GM23338 (cell line): ENCODE data around the gene EFTUD2. TPM values are rescaled to one million over a fixed set of nuclear protein-coding genes. Genes with fewer than 3 reads are reported as not detected.

Experiments used
- ATAC-seq: fragments of 200-7000 bp; cut with Tn5 transposase; 3 replicates; pipeline ENCODE4 v1.9.1; 2020
- DNase-seq: peaks from one replicate; pipeline ENCODE4 v3.0.0-alpha.2; 2015; ENCODE audit warnings: low spot score
- H2AFZ ChIP-seq: fragments of 200-600 bp; sonication (generic); 2 replicates; pipeline ENCODE4 v1.8.0; 2016; ENCODE audit warnings: antibody characterized with exemption, mild to moderate bottlenecking, moderate library complexity
- H3F3A ChIP-seq: fragments of 200-600 bp; sonication (generic); replicated peaks from 2 replicates; pipeline ENCODE4 v1.8.0; 2017; ENCODE audit warnings: antibody characterized with exemption, mixed run types, low read depth
- H3K27ac ChIP-seq: fragments of 200-600 bp; sonication (generic); 2 replicates; pipeline ENCODE4 v1.6.1; 2016; ENCODE audit warnings: low read depth
- H3K27me3 ChIP-seq: fragments of 200-600 bp; sonication (generic); 2 replicates; pipeline ENCODE4 v1.8.0; 2016; ENCODE audit warnings: mild to moderate bottlenecking, mixed run types, moderate library complexity; ENCODE audit not compliant: insufficient read depth
- H3K36me3 ChIP-seq: fragments of 200-600 bp; sonication (generic); 2 replicates; pipeline ENCODE4 v1.8.0; 2016; ENCODE audit warnings: mild to moderate bottlenecking; ENCODE audit not compliant: insufficient read depth
- H3K4me1 ChIP-seq: fragments of 200-600 bp; sonication (generic); 2 replicates; pipeline ENCODE4 v1.8.0; 2016; ENCODE audit warnings: mild to moderate bottlenecking, moderate library complexity; ENCODE audit not compliant: insufficient read depth
- H3K4me2 ChIP-seq: fragments of 200-600 bp; sonication (generic); 2 replicates; pipeline ENCODE4 v1.7.1; 2017; ENCODE audit warnings: mixed run types
- H3K4me3 ChIP-seq: fragments of 200-600 bp; sonication (generic); 2 replicates; pipeline ENCODE4 v1.6.1; 2016; ENCODE audit warnings: mixed run types
- H3K79me2 ChIP-seq: fragments of 200-600 bp; sonication (generic); replicated peaks from 2 replicates; pipeline ENCODE4 v1.8.0; 2017; ENCODE audit warnings: mild to moderate bottlenecking; ENCODE audit not compliant: insufficient read depth
- H3K9me2 ChIP-seq: fragments of 200-600 bp; sonication (generic); 2 replicates; pipeline ENCODE4 v1.8.0; 2017; ENCODE audit not compliant: insufficient read depth
- H4K20me1 ChIP-seq: fragments of 200-600 bp; sonication (generic); replicated peaks from 2 replicates; pipeline ENCODE4 v1.8.0; 2017; ENCODE audit warnings: mild to moderate bottlenecking; ENCODE audit not compliant: insufficient read depth
- H3K27ac Mint-ChIP-seq: 2 replicates; pipeline ENCODE4 v1.8.0; 2020; ENCODE audit warnings: inconsistent platforms, mild to moderate bottlenecking, moderate library complexity, mixed read lengths
- H3K27me3 Mint-ChIP-seq: 3 replicates; pipeline ENCODE4 v1.8.0; 2022; ENCODE audit warnings: low read depth, mild to moderate bottlenecking, moderate library complexity, mixed read lengths, inconsistent platforms; ENCODE audit not compliant: insufficient read depth, poor library complexity
- H3K36me3 Mint-ChIP-seq: 3 replicates; pipeline ENCODE4 v1.8.0; 2021; ENCODE audit warnings: low read depth, mild to moderate bottlenecking, inconsistent platforms, moderate library complexity, mixed read lengths
- H3K4me1 Mint-ChIP-seq: 3 replicates; pipeline ENCODE4 v1.8.0; 2020; ENCODE audit warnings: mild to moderate bottlenecking, inconsistent platforms, mixed read lengths
- H3K4me3 Mint-ChIP-seq: 3 replicates; pipeline ENCODE4 v1.8.0; 2021; ENCODE audit warnings: moderate library complexity, mild to moderate bottlenecking, inconsistent platforms, mixed read lengths
- H3K9me3 Mint-ChIP-seq: 3 replicates; pipeline ENCODE4 v1.8.0; 2020; ENCODE audit warnings: moderate library complexity, mild to moderate bottlenecking, inconsistent platforms, mixed read lengths
- CREB1 ChIP-seq: fragments of 250-450 bp; sonication (Bioruptor Pico); IDR thresholded peaks from 2 replicates; pipeline ENCODE4 v1.5.0; 2020; ENCODE audit warnings: low read depth, mild to moderate bottlenecking, moderate library complexity
- EZH2 ChIP-seq: fragments of 200-600 bp; sonication (generic); IDR thresholded peaks from one replicate; pipeline ENCODE4 v1.8.0; 2017; ENCODE audit warnings: antibody characterized with exemption, mild to moderate bottlenecking, low read depth; ENCODE audit not compliant: unreplicated experiment
- EZH2phosphoT487 ChIP-seq: fragments of 200-600 bp; sonication (generic); IDR thresholded peaks from one replicate; pipeline ENCODE4 v1.8.1; 2018; ENCODE audit warnings: antibody characterized with exemption; ENCODE audit not compliant: unreplicated experiment
- JUNB ChIP-seq: IDR thresholded peaks from one replicate; pipeline ENCODE4 v1.6.1; 2016; ENCODE audit warnings: antibody characterized with exemption; ENCODE audit not compliant: unreplicated experiment
- NANOG ChIP-seq: IDR thresholded peaks from 2 replicates; pipeline ENCODE4 v1.6.1; 2016; ENCODE audit warnings: antibody characterized with exemption, borderline replicate concordance
- POLR2AphosphoS5 ChIP-seq: IDR thresholded peaks from 2 replicates; pipeline ENCODE4 v1.6.1; 2016; ENCODE audit warnings: antibody characterized with exemption, low read depth
- REST ChIP-seq: IDR thresholded peaks from one replicate; pipeline ENCODE4 v1.6.1; 2018; ENCODE audit warnings: antibody characterized with exemption; ENCODE audit not compliant: unreplicated experiment
- STAT1 ChIP-seq: IDR thresholded peaks from one replicate; pipeline ENCODE4 v1.6.1; 2016; ENCODE audit warnings: antibody characterized with exemption; ENCODE audit not compliant: unreplicated experiment
- ZNF114 ChIP-seq: fragments of 250-450 bp; sonication (Bioruptor Pico); IDR thresholded peaks from 2 replicates; pipeline ENCODE4 v1.5.0; 2020; ENCODE audit warnings: mild to moderate bottlenecking, moderate library complexity
- ZNF331 ChIP-seq: fragments of 250-450 bp; sonication (Bioruptor Pico); IDR thresholded peaks from 2 replicates; pipeline ENCODE4 v1.5.0; 2020; ENCODE audit warnings: low read depth, mild to moderate bottlenecking, moderate library complexity
- polyA plus RNA-seq: library from polyadenylated mRNA; unstranded; fragments of >200 nt; fragmentation: Nextera tagmentation; extraction: Ambion mirVana; gene quantifications from 2 replicates; pipeline ENCODE4 v1.2.1, GENCODE V29; 2016
- total RNA-seq: library from RNA; depleted of rRNA; stranded (reverse); fragments of >200 nt; shearing (Covaris generic); gene quantifications from 2 replicates; pipeline ENCODE4 v1.2.3, GENCODE V29; 2014
- TF ChIP-seq, protein P1 (sequence below): IDR thresholded peaks from 2 replicates; pipeline ENCODE4 v1.6.1; 2016; ENCODE audit warnings: antibody characterized with exemption
- TF ChIP-seq, protein P2 (sequence below), 2 experiments: fragments of 200-600 bp in 1 of 2; sonication (generic) in 1 of 2; conservative IDR thresholded peaks; 2 replicates each; pipeline versions ENCODE4 v1.5.1 to v1.6.1; 2016 to 2017; ENCODE audit warnings: antibody characterized with exemption in 2 of 2, low read depth in 2 of 2, mild to moderate bottlenecking in 2 of 2, moderate library complexity in 1 of 2

EFTUD2 gene
- total and polyA plus RNA-seq, 2 experiments from 2014 or later = 61.6 to 196 TPM

- TF ChIP-seq, protein P1, sequence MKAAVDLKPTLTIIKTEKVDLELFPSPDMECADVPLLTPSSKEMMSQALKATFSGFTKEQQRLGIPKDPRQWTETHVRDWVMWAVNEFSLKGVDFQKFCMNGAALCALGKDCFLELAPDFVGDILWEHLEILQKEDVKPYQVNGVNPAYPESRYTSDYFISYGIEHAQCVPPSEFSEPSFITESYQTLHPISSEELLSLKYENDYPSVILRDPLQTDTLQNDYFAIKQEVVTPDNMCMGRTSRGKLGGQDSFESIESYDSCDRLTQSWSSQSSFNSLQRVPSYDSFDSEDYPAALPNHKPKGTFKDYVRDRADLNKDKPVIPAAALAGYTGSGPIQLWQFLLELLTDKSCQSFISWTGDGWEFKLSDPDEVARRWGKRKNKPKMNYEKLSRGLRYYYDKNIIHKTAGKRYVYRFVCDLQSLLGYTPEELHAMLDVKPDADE = no peak
- TF ChIP-seq NANOG (no peak), REST (no peak), ZNF114 (CRISPR knock-in tag) (no peak), EZH2 (no peak), EZH2phosphoT487 (no peak), POLR2AphosphoS5 (no peak), ZNF331 (no peak)
- TF ChIP-seq, protein P2, sequence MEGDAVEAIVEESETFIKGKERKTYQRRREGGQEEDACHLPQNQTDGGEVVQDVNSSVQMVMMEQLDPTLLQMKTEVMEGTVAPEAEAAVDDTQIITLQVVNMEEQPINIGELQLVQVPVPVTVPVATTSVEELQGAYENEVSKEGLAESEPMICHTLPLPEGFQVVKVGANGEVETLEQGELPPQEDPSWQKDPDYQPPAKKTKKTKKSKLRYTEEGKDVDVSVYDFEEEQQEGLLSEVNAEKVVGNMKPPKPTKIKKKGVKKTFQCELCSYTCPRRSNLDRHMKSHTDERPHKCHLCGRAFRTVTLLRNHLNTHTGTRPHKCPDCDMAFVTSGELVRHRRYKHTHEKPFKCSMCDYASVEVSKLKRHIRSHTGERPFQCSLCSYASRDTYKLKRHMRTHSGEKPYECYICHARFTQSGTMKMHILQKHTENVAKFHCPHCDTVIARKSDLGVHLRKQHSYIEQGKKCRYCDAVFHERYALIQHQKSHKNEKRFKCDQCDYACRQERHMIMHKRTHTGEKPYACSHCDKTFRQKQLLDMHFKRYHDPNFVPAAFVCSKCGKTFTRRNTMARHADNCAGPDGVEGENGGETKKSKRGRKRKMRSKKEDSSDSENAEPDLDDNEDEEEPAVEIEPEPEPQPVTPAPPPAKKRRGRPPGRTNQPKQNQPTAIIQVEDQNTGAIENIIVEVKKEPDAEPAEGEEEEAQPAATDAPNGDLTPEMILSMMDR (conservative IDR thresholded peaks at IDR 0.05; ENCODE audit: low read depth in 2 of 2) = no peak
These were observed 13.7 kb upstream of the EFTUD2 start (continued) for GRCh38 chr17:44912763-44913544.

DNA sequence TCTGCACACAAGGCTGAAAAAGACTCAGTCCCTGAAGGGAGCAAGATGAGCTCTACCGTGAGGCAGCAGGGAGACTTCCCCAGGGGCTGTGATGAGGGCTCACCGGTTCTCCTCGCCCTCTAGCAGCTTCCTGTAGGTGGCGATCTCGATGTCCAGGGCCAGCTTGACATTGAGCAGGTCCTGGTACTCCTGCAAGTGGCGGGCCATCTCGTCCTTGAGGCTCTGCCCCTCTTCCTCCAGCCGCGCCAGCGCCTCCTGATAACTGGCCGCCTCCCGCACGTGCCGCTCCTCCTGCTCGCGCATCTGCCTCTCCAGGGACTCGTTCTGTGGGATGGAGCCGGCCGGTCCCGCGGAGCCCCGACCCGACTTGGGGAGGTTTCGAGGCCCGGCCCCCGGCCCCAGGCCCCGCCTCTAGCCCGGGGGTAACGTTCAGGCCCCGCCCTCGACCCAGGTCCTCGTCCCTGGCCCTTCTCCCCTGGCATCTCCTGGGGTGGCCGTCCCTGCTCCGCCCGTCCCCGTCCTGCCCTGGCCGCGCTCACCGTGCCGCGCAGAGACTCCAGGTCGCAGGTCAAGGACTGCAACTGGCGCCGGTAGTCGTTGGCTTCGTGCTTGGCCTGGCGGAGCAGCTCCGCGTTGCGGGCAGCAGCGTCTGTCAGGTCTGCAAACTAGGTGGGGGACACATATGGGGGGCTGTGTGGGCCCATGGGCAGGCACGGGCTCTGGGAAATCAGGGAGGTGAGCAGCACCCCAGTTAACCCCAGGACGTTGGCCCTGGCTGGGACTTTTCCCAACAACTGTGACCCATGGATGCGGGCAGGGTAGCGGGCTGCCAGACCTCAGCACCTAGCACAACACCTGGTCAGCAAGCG, 12.1 kb upstream of the EFTUD2 start:
- no peaks in the 10 kb centered on the region for H3K9me3 Mint-ChIP-seq
- Histone ChIP-seq H3K79me2 (no peaks in the 10 kb centered on the region), H3K4me1 (no peaks in the 10 kb centered on the region; the same call in none of the 2 replicates), H2AFZ (peak overlapping the region; percentile 98), H3K27me3 (peaks cover 17% of the 10 kb centered on the region), H3K4me3 (peak overlapping the region; percentile 68), H4K20me1 (no peaks in the 10 kb centered on the region), H3K9me2 (no peaks in the 10 kb centered on the region), H3F3A (peaks cover 10% of the 10 kb centered on the region; the same call in 1 of the 2 replicates), H3K27ac (no peak overlapping the region), H3K36me3 (no peaks in the 10 kb centered on the region), H3K4me2 (peak overlapping the region; percentile 78)
- peaks cover 8% of the 10 kb centered on the region for H3K4me1 Mint-ChIP-seq
- H3K4me3 Mint-ChIP-seq = peak overlapping the region; percentile 67
- peak; percentile 90 for ATAC-seq
- peak; percentile 93 for DNase-seq
- no peak overlapping the region for H3K27ac Mint-ChIP-seq
- TF ChIP-seq, protein P2 (conservative IDR thresholded peaks at IDR 0.05; ENCODE audit: low read depth in 2 of 2) = peak; percentile 62 to 87
- TF ChIP-seq ZNF114 (CRISPR knock-in tag) = no peak
- TF ChIP-seq JUNB = no peak
- TF ChIP-seq POLR2AphosphoS5 = peak; percentile 28; the same call in 1 of the 2 replicates
- no peak for TF ChIP-seq CREB1 (CRISPR knock-in tag)
- TF ChIP-seq STAT1 = no peak
- TF ChIP-seq EZH2 = no peak
- peaks cover 19% of the 10 kb centered on the region for H3K27me3 Mint-ChIP-seq
- no peaks in the 10 kb centered on the region; the same call in 2 of the 3 replicates for H3K36me3 Mint-ChIP-seq
